ENCODE data around the gene NACA.
A peak's percentile ranks its signal among the peaks of the same experiment; 100 is the strongest.
"Not testable (repeated sequence)": the region's sequence is repeated elsewhere in the genome, so short reads cannot be mapped to it uniquely, and the experiment has no call there.

Gene NACA

GRCh38 chr12:56724972-56725722 is at the start of gene NACA:
NACA (minus strand) TSS chr12:56725299; CDS start chr12:56724521, 778 bp downstream.
- DNase-seq: peak; percentile 92

- no peak for DNase-seq
These were observed 48.0 kb upstream of the NACA start for GRCh38 chr12:56773113-56773512.

GRCh38 chr12:56772625-56773024 is 47.5 kb upstream of the NACA start:
- no peak for DNase-seq

- DNase-seq: no peak
These were observed 44.8 kb upstream of the NACA start for GRCh38 chr12:56769868-56770267.

- DNase-seq: no peak
These were observed 43.3 kb upstream of the NACA start for GRCh38 chr12:56768424-56768823.

GRCh38 chr12:56766535-56766934 is 41.4 kb upstream of the NACA start:
- DNase-seq: no peak

GRCh38 chr12:56763753-56764657 is 38.9 kb upstream of the NACA start:
- no peak for DNase-seq

- no peak for DNase-seq
These were observed 36.7 kb upstream of the NACA start for GRCh38 chr12:56761812-56762211.

- DNase-seq: no peak
These were observed 35.4 kb upstream of the NACA start for GRCh38 chr12:56760460-56760859.

DNA sequence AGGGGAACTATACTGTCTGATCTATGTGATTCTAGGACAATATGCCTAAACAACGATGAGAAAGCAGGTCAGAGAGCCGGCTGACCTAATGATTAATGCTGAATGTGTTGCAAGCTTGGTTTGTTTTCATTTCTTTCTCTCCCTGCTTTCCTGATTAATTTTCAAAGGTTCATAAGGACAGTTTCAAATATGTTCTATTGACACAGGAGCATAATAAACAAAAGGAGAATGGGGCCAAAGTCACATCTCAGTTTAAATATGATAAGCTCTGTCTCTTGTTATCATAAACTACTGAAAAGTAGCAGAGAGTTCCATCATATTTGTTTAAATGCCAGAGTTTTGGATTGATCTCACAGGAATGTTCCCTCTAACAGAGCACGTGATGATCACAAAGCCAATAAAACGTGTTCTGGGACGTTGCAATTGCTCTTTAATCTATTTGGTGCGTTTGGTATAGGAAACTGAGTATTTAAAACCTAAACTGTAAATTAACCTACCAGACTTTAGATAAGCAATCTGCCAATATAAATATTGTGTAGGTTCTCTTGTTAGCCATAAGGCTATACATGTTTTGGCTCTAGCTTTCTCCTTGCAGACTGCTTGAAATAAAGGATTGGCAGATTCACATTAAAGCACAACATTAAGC is 34.3 kb upstream of the NACA start:
- DNase-seq: no peak

- DNase-seq: no peak
These were observed 33.7 kb upstream of the NACA start for GRCh38 chr12:56758728-56759262.

- not testable (repeated sequence) for DNase-seq
These were observed 32.9 kb upstream of the NACA start for GRCh38 chr12:56757971-56758370.

- DNase-seq: no peak
These were observed 28.5 kb upstream of the NACA start for GRCh38 chr12:56753566-56753965.

- DNase-seq: peak; percentile 90
These were observed 26.9 kb upstream of the NACA start, which contains the start of gene PRIM1 for GRCh38 chr12:56751712-56752598. PRIM1 (minus strand) TSS chr12:56752323; CDS start chr12:56752298, 25 bp downstream.

GRCh38 chr12:56750596-56750995 is 25.5 kb upstream of the NACA start:
- DNase-seq: not testable (repeated sequence)

- DNase-seq: no peak
These were observed 24.8 kb upstream of the NACA start for GRCh38 chr12:56749853-56750252.

DNA sequence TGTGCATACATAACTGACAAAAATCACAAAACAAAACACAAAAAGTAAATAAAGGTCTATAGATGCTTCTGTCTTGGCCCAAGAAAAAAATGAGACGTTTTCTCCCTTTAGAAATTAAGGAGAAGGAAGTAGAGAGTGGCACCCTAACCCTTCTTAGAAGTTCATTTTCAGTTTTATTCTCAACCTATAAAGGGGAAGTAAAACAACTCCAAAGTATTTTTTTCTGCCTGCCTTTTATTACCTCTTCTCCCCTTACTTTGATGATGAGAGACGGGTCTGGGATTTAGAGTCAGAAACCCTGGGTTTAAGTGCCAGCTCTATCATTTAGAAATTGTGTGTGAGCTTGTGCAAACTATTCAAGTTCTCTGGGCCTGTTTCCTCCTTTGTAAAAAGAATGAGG is 24.3 kb upstream of the NACA start:
- DNase-seq: no peak

- no peak for DNase-seq
These were observed 3.2 kb upstream of the NACA start for GRCh38 chr12:56728139-56728861.

- DNase-seq: not testable (repeated sequence)
These were observed 1.1 kb upstream of the NACA start for GRCh38 chr12:56726196-56726675.

- no peak for DNase-seq
These were observed 614 bp upstream of the NACA start for GRCh38 chr12:56725723-56726102.

DNA sequence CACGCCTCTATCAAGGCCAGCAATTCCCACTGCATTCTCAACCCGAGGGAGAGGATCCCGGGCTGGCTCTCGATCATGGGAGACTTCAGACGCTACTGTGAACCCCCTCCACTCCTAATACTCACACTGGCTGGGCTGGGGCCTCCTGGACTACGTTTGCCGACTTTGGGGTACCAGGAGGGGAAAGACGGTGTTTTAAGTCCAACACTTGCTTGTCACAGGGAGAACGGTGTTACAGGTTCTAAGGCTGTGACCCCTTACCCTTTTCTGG is 463 bp downstream of the NACA start:
- DNase-seq: no peak

Measured in NCI-H2227 treated with DMSO at 0.1 percent for 48 hours (cell line).